H9 (cell line): Measurements from ENCODE around the gene PDCD6IP. TPM values are rescaled to one million over a fixed set of nuclear protein-coding genes. Genes with fewer than 3 reads are reported as not detected.

Experiments
- DNase-seq: peaks from one replicate; pipeline ENCODE4 v3.0.0-alpha.2; 2017
- H2AFZ ChIP-seq: one replicate; pipeline ENCODE4 v1.6.1; 2013; ENCODE audit warnings: mild to moderate bottlenecking, low read length, control low read depth, moderate library complexity
- H2AK5ac ChIP-seq: 2 replicates; pipeline ENCODE4 v1.6.1; 2013; ENCODE audit warnings: low read length, control low read depth, mixed read lengths; ENCODE audit not compliant: insufficient read length
- H2BK120ac ChIP-seq: one replicate; pipeline ENCODE4 v1.6.1; 2013; ENCODE audit warnings: low read depth, mild to moderate bottlenecking, low read length, control low read depth, inconsistent platforms; ENCODE audit not compliant: poor library complexity, severe bottlenecking
- H2BK12ac ChIP-seq: 2 replicates; pipeline ENCODE4 v1.6.1; 2013; ENCODE audit warnings: low read length, control low read depth, mixed read lengths, low read depth; ENCODE audit not compliant: insufficient read length
- H2BK15ac ChIP-seq: 2 replicates; pipeline ENCODE4 v1.6.1; 2013; ENCODE audit warnings: low read depth, low read length, control low read depth
- H2BK20ac ChIP-seq: one replicate; pipeline ENCODE4 v1.6.1; 2013; ENCODE audit warnings: low read depth, mild to moderate bottlenecking, low read length, control low read depth, inconsistent platforms; ENCODE audit not compliant: poor library complexity, severe bottlenecking
- H2BK5ac ChIP-seq: 2 replicates; pipeline ENCODE4 v1.6.1; 2013; ENCODE audit warnings: low read length, control low read depth, mixed read lengths; ENCODE audit not compliant: insufficient read length
- H3K14ac ChIP-seq: 2 replicates; pipeline ENCODE4 v1.6.1; 2013; ENCODE audit warnings: low read length, control low read depth; ENCODE audit not compliant: insufficient read depth
- H3K18ac ChIP-seq: 2 replicates; pipeline ENCODE4 v1.6.1; 2013; ENCODE audit warnings: low read depth, mild to moderate bottlenecking, mixed read lengths, low read length, control low read depth; ENCODE audit not compliant: insufficient read length
- H3K23ac ChIP-seq: 2 replicates; pipeline ENCODE4 v1.6.1; 2013; ENCODE audit warnings: low read length, control low read depth, mixed read lengths, low read depth; ENCODE audit not compliant: insufficient read length
- H3K23me2 ChIP-seq: 2 replicates; pipeline ENCODE4 v1.6.1; 2013; ENCODE audit warnings: low read depth, mild to moderate bottlenecking, mixed read lengths, low read length, control low read depth; ENCODE audit not compliant: insufficient read length, poor library complexity, severe bottlenecking
- H3K27ac ChIP-seq: 2 replicates; pipeline ENCODE4 v1.5.1; 2013; ENCODE audit warnings: low read length, control low read depth, mixed read lengths, low read depth; ENCODE audit not compliant: insufficient read length
- H3K27me3 ChIP-seq: 2 replicates; pipeline ENCODE4 v1.6.1; 2013; ENCODE audit warnings: low read length, control low read depth, inconsistent platforms; ENCODE audit not compliant: insufficient read depth
- H3K4ac ChIP-seq: 2 replicates; pipeline ENCODE4 v1.6.1; 2013; ENCODE audit warnings: low read depth, mild to moderate bottlenecking, control low read depth, inconsistent platforms, low read length, moderate library complexity
- H3K4me1 ChIP-seq: 2 replicates; pipeline ENCODE4 v1.6.1; 2013; ENCODE audit warnings: low read length, control low read depth, inconsistent platforms; ENCODE audit not compliant: insufficient read depth
- H3K4me2 ChIP-seq: 2 replicates; pipeline ENCODE4 v1.6.1; 2013; ENCODE audit warnings: low read length, control low read depth, mixed read lengths; ENCODE audit not compliant: insufficient read length, insufficient read depth
- H3K56ac ChIP-seq: 2 replicates; pipeline ENCODE4 v1.6.1; 2013; ENCODE audit warnings: low read depth, mild to moderate bottlenecking, mixed read lengths, low read length, control low read depth; ENCODE audit not compliant: insufficient read length
- H3K79me1 ChIP-seq: 2 replicates; pipeline ENCODE4 v1.6.1; 2013; ENCODE audit warnings: low read depth, mild to moderate bottlenecking, moderate library complexity, low read length, control low read depth, inconsistent platforms; ENCODE audit not compliant: insufficient read depth, poor library complexity, severe bottlenecking
- H3K79me2 ChIP-seq: 2 replicates; pipeline ENCODE4 v1.6.1; 2013; ENCODE audit warnings: low read length, control low read depth, inconsistent platforms; ENCODE audit not compliant: insufficient read depth
- H3K9ac ChIP-seq: 2 replicates; pipeline ENCODE4 v1.6.1; 2013; ENCODE audit warnings: low read length, control low read depth, mixed read lengths; ENCODE audit not compliant: insufficient read length; ENCODE audit errors: extremely low read depth
- H3K9me3 ChIP-seq: one replicate; pipeline ENCODE4 v1.6.1; 2013; ENCODE audit warnings: low read depth, low read length, inconsistent platforms; ENCODE audit not compliant: control insufficient read depth
- H3T11ph ChIP-seq: one replicate; pipeline ENCODE4 v1.6.1; 2013; ENCODE audit warnings: mild to moderate bottlenecking, low read length, control low read depth, inconsistent platforms
- H4K20me1 ChIP-seq: one replicate; pipeline ENCODE4 v1.6.1; 2013; ENCODE audit not compliant: control insufficient read depth, insufficient read length, insufficient read depth
- H4K5ac ChIP-seq: 2 replicates; pipeline ENCODE4 v1.6.1; 2013; ENCODE audit warnings: low read depth, mild to moderate bottlenecking, mixed read lengths, low read length, control low read depth; ENCODE audit not compliant: insufficient read length
- H4K8ac ChIP-seq: replicated peaks from 2 replicates; pipeline ENCODE4 v1.6.1; 2013; ENCODE audit warnings: low read length, control low read depth, mixed read lengths, low read depth; ENCODE audit not compliant: insufficient read length
- H4K91ac ChIP-seq: 2 replicates; pipeline ENCODE4 v1.6.1; 2013; ENCODE audit warnings: low read depth, mild to moderate bottlenecking, moderate library complexity, mixed read lengths, low read length, control low read depth; ENCODE audit not compliant: insufficient read length
- H3K27ac Mint-ChIP-seq, 3 experiments: 2 replicates in 2 of 3; 3 replicates in 1 of 3; pipeline ENCODE4 v1.8.0; 2020 to 2021; ENCODE audit warnings: mixed read lengths in 3 of 3, mild to moderate bottlenecking in 1 of 3, moderate library complexity in 1 of 3
- H3K27me3 Mint-ChIP-seq: 2 replicates; pipeline ENCODE4 v1.8.0; 2021; ENCODE audit warnings: low read depth, mild to moderate bottlenecking, moderate library complexity, mixed read lengths
- H3K36me3 Mint-ChIP-seq, 3 experiments: 2 replicates in 2 of 3; 3 replicates in 1 of 3; pipeline ENCODE4 v1.8.0; 2020 to 2021; ENCODE audit warnings: low read depth in 3 of 3, mixed read lengths in 3 of 3; ENCODE audit not compliant: insufficient read depth in 1 of 3
- H3K4me1 Mint-ChIP-seq, 2 experiments: 2 replicates each; pipeline ENCODE4 v1.8.0; 2020; ENCODE audit warnings: mixed read lengths in 2 of 2
- H3K4me3 Mint-ChIP-seq, 2 experiments: 2 replicates in 1 of 2; 3 replicates in 1 of 2; pipeline ENCODE4 v1.8.0; 2020 to 2021; ENCODE audit warnings: mild to moderate bottlenecking in 2 of 2, mixed read lengths in 2 of 2, moderate library complexity in 1 of 2
- H3K9me3 Mint-ChIP-seq, 2 experiments: 2 replicates in 1 of 2; 3 replicates in 1 of 2; pipeline ENCODE4 v1.8.0; 2020; ENCODE audit warnings: mild to moderate bottlenecking in 2 of 2, mixed read lengths in 2 of 2, moderate library complexity in 1 of 2
- WGBS: extraction: QIAGEN DNeasy Blood & Tissue Kit; methylation state at CpG from one replicate; pipeline ENCODE4 v1.1.7; 2013; ENCODE audit warnings: missing lambda C conversion rate, low lambda C conversion rate, mixed read lengths; ENCODE audit not compliant: insufficient read length; ENCODE audit errors: extremely low coverage; 5-methylcytosine and 5-hydroxymethylcytosine counted together
- total RNA-seq: library from RNA; stranded (reverse); gene quantifications from 2 replicates; pipeline ENCODE4 v1.2.1, GENCODE V29; 2021
- TF ChIP-seq, protein P1 (sequence below): fragments of 200-600 bp; sonication (generic); conservative IDR thresholded peaks from 3 replicates; pipeline ENCODE4 v1.8.0; 2021; ENCODE audit warnings: antibody characterized with exemption, mild to moderate bottlenecking

The PDCD6IP gene
- total RNA-seq, 1 experiment from 2014 or later, result 109 TPM

GRCh38 chr3:33826206-33826605 is 27.8 kb downstream of the PDCD6IP start:
- Histone ChIP-seq H3K56ac (no peak overlapping the region), H4K8ac (no peak overlapping the region), H2BK20ac (no peak overlapping the region), H3K23me2 (no peaks in the 10 kb centered on the region), H3T11ph (no peak overlapping the region), H2BK5ac (no peak overlapping the region), H3K79me1 (no peaks in the 10 kb centered on the region), H3K4me2 (no peak overlapping the region), H3K9me3 (no peaks in the 10 kb centered on the region), H2BK15ac (no peak overlapping the region), H3K4me1 (no peaks in the 10 kb centered on the region; the same call in 1 of the 2 replicates), H4K20me1 (no peaks in the 10 kb centered on the region), H2BK120ac (no peak overlapping the region), H3K27me3 (no peaks in the 10 kb centered on the region), H2AK5ac (no peak overlapping the region), H2AFZ (no peak overlapping the region), H4K5ac (no peak overlapping the region), H3K18ac (no peak overlapping the region), H2BK12ac (no peak overlapping the region), H3K9ac (no peak overlapping the region), H3K23ac (no peak overlapping the region), H3K27ac (no peak overlapping the region), H3K79me2 (no peaks in the 10 kb centered on the region), H4K91ac (no peak overlapping the region), H3K4ac (no peak overlapping the region), H3K14ac (no peak overlapping the region)
- no peaks in the 10 kb centered on the region for H3K9me3 Mint-ChIP-seq
- H3K27ac Mint-ChIP-seq, result no peak overlapping the region
- WGBS, result no CpG with 5 or more reads among the region's 1 CpG
- TF ChIP-seq, protein P1, sequence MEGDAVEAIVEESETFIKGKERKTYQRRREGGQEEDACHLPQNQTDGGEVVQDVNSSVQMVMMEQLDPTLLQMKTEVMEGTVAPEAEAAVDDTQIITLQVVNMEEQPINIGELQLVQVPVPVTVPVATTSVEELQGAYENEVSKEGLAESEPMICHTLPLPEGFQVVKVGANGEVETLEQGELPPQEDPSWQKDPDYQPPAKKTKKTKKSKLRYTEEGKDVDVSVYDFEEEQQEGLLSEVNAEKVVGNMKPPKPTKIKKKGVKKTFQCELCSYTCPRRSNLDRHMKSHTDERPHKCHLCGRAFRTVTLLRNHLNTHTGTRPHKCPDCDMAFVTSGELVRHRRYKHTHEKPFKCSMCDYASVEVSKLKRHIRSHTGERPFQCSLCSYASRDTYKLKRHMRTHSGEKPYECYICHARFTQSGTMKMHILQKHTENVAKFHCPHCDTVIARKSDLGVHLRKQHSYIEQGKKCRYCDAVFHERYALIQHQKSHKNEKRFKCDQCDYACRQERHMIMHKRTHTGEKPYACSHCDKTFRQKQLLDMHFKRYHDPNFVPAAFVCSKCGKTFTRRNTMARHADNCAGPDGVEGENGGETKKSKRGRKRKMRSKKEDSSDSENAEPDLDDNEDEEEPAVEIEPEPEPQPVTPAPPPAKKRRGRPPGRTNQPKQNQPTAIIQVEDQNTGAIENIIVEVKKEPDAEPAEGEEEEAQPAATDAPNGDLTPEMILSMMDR, result no peak
- H3K36me3 Mint-ChIP-seq, result peaks cover 15 to 62% (median 33%) of the 10 kb centered on the region in 3 experiments
- H3K4me1 Mint-ChIP-seq, result peaks cover 18 to 24% of the 10 kb centered on the region in 2 experiments
- no peaks in the 10 kb centered on the region for H3K27me3 Mint-ChIP-seq
- no peak overlapping the region for H3K4me3 Mint-ChIP-seq
- no peak for DNase-seq
